ENCODE measurements around the gene LINC01488.
A peak's percentile ranks its signal among the peaks of the same experiment; 100 is the strongest.

Gene LINC01488

DNA sequence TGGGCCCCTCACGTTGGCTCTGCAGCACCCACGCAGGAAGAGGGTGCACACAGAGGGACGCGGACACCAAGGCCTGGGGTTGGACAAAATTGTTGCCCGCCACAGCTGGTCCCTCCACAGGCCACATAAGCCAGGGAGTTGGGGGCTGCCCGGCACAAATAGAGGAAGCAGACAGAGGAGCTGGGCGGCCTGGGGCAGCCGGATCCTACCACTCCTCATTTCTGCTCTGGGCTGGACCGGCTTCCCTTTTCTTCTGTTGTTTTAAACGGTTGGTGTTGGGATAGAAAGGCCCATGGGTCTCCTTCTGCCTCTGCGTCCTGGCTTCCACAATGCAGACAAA is 36.4 kb upstream of the LINC01488 start:
- peak; percentile 70 to 82 (median 82) for DNase-seq

DNA sequence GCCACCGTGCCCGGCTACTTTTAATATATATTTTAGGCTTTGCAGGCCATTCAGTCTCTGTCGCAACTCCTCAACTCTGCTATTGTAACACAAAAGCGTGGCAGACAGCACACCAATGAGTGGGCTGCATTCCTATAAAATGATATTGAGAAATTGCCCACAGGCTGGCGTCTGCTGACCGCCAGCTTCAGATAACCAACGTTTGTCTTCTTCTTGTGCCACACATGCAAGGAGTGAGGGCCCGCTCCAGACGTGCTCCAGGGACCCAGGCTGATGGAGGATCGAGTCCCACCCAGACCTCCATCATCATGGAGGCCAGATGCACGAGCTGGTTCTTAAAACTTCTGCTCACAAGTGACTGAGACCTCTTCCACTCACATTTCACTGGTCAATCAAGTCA is 35.4 kb upstream of the LINC01488 start:
- peak; percentile 80 to 91 (median 84) for DNase-seq

DNA sequence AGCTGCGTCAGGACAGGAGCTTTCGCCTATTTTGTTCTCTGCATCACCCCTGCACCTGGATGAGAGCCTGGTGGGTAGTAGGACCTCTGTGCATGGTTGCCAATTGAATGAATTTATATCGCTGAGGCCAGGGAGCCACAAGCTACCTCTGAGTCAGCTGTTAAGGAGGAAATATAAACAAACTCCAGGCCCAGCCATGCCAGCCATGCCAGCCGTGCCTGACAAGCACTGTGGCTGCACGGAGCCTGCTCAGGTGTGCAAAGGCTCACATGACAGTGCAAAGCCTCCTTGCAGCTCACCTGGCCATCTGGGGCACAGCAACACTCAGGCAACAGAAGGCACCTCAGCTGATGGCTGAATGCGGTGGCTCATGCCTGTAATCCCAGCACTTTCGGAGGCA is 33.7 kb upstream of the LINC01488 start:
- no peak for DNase-seq

DNA sequence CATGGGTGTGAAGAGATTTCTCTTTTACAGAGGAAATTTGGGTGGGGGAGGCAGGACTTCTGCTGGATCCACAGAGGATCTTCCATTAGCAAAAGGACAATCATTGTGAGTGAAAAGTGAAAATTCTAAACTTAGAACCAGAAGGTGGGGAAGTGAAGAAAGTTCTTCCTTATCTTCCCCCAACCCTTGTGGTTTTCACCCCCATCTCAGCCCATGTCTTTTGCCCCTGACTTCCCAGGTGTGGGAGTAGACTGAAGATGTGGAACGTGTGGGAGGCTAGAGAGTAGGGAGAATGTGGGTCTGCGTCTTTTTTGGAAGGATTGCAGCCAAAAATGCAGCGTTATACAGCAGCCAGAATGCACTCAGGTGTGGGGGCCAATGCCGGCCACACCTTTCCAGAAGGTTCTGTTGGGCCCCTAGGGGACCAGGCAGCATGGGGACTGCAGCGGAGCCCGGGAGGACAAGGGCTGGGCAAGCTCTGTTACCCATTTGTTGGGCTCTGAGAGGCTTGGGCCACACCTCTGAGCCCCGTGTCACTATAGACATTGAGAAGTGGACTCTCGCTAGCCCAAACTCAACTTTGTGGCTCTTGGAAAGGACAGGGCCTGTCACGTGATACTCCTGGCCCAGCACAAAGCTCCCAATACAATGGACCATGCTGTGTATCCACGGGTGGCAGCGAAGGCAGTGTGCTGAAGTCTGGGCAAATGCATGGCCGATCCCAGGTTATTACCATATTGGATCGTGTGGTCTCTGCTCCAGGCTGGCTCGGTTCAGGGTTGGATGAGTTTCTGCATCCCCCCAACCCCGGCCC is 32.8 kb upstream of the LINC01488 start:
- peak in 1 of 4 experiments; percentile 43 for DNase-seq

DNA sequence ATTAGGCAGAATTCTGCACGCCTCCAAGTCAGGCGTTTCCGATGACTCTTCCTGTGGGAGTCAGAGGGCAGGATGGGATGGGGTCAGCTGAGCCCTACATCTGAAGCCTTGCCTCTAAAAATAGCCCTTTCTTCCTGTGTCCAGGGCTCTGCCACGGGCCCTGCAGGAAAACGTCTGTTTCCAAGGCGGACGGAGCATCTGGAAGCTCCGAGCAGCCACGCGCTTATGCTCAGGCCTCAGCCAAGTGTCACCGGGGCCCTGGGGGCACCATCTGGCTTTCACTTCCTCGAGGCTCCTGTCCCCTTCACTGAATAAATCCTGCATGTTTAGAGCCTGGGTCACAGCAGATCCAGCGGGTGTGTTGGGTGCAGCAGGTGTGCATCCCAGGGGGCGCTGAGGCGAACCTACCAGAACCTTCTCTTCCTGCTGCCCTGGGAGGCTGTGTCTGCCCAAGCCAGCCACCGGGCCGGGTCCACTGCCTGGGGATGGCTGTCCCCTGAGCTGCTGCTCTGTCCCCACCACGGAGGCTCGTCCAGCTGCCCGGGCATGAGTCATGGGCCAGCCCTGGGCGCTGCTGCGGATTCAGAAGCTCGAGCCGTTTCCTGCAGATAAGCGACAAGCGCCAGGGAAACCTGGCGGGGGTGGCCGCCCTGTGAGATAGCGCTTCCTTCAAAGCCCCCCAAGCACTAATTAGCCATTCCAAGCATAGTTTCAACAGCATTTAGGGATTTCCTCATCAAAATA is 32.0 kb upstream of the LINC01488 start:
- DNase-seq, result peak; percentile 54 to 79 (median 76)

DNA sequence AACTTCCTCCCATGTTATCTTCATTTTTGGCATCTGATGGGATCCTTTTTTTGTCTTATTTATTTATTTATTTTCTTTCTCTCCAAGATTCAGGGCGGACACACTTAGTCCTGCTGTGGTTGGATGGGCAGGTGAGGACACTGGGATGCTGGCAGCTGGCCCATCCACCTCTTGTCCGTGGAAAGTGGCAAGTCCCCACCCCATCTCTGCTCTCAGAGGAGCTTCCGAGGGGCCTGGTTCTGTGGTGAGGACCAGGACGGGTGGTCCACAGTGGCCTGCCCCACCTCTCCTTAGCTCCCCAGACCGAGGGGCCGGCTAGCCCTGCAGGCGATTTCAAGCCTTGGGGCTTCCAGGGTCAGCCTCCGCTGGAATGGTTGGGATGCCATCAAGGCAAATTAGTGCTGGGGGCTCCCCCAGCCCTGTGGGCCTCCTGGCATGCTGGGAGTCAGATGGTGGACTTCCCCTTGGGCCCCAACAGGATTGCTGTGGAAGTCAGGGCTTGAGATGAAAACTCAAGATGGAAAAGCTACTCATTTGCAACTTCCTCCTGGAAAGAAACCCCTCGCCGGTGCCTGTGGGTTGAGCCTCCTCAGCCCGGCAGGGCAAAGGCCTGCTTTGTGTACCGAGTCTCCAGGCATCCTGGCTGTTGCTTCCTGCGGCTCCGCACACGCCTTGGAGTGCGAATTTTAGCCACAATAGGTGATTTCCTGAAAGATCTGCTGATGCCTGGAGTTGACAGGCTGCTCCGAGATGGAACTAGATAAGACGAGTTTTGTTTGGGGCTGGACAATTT is 31.2 kb upstream of the LINC01488 start:
- DNase-seq, result peak in 3 of 4 experiments; percentile 34 to 44 (median 36)

DNA sequence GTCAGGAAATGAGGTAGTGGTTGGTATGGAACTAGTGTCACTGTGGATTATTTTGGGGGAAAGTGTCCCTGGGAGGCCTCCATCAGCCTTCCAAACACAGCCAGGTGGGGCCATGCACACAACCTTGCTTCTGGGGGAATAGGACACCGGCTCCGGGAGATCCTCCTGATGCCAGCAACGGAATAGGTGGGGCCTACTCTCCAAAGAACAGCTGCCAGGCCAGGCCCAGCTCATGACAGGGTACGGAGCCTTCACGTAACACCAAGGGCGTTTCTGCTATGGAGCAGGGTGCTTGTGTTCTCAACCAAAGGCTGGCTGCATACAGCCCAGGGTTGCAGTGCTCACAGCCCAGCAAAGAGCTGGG is 30.6 kb upstream of the LINC01488 start:
- no peak for DNase-seq

DNA sequence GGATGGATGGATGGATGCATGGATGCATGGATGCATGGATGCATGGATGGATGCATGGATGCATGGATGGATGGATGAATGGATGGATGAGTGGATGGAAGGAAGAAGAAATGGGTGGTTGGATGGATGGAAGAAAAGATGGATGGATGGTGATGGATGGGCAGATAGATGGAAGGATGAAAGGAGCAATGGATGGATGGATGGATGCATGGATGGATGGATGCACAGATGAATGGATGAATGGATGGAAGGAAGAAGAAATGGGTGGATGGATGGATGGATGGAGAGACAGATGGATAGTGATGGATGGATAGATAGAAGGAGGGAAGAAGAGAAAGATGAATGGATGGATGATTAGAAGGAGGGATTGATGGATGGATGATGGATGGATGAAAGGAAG is 30.2 kb upstream of the LINC01488 start:
- DNase-seq, result no peak

DNA sequence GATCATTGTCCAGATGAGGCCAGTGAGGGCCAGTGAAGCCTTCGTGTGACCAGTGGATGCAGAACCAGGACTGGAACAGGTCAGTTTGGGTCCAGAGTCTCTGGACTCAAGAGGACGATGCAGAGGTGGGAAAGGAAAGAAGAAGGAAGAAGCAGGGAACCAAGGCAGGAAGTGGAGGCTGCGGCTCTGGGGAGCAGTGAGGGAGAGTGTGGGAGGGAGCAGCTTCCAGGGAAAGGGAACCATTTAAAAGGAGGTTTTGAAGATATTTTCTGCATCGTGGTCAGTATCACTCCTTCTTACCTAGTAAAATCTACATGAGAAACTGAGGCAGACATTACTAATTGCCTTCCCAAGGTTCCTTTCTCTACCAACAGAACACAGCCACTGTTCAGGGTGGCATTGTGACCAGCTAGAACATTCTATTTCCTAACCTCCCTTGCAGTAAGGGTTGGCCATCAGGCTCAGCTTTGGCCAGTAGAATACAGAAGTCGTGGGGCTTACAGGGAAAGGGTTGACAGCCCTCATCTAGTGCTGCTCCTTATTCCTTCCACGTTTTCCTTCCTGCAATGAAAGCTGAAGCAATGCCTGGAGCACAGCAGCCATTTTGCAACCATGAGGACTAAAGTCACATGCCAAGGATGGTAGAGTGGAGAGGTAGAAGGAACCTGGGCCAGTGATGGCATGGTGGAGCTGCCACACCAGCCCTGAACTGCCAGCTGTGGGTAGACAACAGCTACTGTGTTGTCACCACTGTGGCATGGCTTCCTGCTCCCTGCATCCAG is 29.1 kb upstream of the LINC01488 start:
- peak in 3 of 4 experiments; percentile 46 to 62 (median 51) for DNase-seq

DNA sequence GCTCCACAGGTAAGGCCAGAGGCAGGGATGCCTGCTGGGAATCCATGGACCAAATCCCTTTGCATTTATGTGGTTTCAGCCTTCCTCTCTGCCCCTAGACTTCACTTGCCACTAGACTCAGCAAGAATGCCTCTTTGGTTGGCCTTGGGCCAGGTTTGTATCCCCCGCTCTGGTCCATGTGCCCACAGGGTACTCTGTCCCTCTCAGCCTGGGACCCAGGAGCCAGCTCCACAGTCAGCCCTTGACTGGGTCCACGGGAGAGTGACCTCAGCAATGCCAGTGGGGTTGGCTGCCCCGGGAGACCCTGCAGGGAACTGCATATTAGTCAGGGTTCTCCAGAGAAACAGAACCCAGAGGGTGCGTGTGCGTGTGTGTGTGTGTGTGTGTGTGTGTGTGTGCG is 28.3 kb upstream of the LINC01488 start:
- no peak for DNase-seq

DNA sequence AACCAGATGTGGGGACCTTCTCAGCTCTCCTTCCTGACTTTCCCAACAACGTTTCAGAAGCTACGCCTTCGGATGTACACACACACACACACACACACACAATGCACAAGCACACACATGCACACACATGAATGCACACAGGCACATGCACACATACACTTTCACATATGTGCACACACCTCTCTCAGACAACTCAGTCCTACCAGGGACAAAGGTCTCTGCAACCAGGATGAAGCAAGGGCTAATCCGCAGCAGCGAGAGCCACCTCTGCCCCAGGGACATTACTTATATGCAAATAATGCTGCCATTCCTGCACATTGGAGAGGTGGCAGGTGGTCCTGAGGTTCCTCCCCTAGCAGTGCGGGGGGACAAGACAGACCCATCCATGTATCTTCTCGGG is 27.4 kb upstream of the LINC01488 start:
- DNase-seq, result no peak

DNA sequence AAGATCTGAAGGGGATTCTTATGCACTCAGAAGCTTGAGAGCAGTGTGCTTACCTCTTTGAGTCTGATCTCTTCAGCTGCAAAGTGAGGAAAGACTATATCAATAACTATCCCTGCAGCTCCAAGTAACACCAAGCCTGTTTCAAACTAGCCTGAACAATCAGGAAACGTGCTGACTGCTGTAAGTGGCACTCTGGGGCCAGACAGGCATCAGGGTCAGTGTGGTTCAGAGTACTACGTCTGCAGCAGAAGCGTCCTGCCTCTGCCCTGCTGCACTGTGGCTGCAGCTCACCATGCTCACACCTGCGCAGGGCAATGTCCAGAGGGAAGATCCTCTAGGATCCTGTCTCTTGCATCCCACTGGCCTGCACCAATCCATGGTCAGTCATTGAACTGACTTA is 25.5 kb upstream of the LINC01488 start:
- no peak for DNase-seq

DNA sequence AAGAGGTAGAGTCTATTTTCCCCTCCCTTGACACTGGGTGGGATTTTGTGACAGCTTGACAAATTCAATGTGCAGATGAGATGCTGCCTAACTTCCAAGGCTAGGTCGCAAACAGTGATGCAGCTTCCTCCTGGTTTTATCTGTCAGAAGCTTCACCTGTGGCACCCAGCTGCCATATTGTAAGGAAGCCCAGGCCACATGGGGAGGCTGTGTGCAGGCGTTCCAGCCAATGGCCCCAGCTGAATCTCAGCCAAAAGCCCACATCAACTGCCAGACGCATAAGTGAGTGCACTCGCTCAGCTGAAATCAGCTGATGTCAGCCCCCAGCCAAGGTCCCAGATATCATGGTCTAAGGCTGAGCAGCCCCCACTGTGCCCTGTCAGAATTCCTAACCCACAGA is 24.8 kb upstream of the LINC01488 start:
- DNase-seq, result no peak

DNA sequence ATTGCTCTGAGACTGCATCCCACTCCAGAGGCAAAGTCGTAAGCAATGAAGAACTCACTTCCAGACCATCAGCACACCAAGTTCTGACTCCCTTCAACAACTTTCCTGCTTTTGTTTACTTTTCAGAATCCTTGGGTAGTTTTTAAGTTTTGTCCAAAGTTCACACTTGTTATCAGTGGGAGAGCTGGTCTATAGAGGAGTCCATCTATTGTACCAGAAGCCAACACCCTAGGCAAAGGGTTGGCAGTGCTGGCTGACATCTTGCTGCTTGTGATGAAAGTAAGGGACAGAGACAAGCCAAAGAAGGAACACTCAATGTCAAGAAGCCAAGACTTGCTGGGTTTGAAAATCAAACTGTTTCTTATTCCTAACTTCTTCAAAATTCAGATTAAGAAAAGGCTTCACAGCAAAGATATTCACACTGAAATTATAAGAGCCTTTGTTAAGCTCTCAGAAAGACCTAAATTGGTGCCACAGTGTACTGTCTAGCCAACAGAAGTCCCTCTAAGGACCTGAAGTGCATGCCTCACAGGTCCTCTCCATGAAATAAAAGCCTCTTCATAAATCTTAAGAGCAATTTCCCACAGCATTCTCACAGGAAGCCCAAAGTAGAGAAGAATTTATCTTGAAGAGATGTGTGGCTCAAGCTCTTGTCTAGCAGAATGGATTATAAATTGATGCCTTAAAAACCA is 21.5 kb upstream of the LINC01488 start:
- DNase-seq, result no peak

DNA sequence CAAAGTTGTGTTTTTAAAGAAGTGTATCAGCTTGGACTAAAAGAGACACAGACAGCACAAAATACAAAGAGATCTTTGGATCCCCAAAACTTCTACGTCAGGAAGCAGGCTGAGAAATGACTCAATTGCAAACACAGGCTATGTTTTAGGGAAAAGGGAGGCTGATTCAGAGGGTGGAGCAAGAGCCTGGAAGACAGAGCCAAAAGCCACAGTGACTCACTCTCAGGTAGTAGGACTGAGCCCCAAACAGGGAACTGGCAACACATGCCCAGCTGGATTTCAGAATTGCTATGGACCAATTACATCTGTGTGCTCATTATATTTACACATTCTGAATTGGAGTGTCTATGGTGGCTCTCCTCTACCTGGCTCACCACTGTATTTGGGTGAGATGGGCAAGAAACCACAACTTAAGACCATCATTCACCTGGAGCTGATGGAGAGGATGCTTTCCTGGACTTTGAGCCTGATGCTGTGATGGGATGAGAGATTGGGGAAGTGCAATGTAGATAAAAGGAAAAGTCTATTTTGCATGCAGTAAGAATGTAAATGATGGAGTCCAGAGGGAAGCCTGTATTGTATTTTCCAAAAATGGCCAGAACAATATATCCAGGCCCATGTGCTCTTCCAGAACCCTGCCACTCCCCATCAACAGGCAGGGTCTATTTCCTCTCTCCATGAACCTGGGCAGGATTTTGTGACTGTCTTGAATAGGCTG is 20.8 kb upstream of the LINC01488 start:
- peak in 3 of 4 experiments; percentile 42 to 60 (median 51) for DNase-seq

DNA sequence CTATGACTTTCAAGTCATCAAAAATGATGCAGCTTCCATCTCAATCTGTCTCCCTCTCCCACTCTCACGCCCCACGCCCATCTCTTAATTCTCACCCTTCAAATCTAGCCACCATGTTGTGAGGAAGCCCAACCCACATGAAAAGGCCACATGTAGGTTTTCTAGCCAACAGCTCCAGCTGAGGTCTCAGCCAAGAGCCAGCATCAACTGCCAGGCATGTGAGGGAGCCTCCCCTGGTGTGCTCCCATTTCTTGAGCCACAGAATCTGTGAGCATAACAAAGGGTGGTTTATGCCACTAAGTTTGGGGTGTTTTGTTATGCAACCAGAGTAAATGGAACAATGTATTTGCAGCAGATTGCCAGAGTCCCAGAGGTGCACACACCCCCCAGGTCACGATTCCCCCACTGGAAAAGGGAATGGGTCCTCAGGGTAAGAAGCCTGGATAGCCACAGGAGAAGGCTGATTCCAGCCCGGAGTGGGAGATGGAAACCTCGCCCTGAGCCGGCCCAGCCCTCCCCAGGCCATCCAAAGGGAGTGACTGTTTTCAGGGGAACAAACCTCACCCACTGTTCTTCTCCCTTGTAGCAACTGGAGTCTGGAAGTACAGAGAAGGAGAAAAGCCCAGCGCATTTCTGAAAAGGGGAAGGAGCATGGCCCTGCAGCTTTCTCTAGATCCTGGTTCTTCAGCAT is 20.0 kb upstream of the LINC01488 start:
- no peak for DNase-seq

DNA sequence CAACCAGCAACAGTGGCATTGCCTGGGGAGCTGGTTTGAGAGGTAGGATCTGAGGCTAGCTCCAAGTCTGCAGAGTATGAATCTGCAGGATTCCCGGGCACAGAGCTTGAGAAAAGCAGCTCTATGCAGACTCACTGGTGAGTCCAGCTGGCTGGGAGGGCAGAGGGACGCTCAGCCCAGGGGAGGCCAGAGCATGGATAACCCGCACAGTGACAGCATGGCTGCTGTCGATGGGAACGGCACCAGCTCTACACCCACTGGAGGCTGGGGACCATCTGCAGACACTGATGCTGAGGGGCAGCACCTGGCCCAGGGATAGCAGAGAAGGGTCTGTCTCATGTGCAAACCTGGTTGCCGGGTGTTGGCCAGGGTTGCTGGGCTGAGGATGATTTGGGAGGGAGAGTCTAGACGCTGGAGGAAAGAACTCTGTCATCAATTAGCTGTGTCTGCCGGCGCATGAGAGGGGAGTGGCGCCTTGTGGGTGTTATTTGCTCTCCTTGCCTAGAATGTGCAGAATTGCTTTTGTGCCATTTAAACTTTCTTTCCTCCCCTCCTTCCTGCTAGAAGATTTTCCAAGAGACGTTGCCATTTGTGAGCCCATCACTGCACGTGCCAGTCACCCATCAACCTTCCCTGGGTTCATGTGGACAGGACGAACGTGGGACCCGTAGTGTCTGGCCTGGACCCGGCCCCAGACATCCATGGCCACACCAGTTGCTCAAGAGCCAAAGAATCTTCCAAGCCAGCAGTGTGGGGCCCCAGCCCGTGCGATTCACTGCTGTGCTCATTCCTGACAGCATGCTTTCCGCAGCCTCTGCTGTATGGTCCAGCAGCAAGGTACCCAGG is 19.1 kb upstream of the LINC01488 start:
- DNase-seq, result no peak

DNA sequence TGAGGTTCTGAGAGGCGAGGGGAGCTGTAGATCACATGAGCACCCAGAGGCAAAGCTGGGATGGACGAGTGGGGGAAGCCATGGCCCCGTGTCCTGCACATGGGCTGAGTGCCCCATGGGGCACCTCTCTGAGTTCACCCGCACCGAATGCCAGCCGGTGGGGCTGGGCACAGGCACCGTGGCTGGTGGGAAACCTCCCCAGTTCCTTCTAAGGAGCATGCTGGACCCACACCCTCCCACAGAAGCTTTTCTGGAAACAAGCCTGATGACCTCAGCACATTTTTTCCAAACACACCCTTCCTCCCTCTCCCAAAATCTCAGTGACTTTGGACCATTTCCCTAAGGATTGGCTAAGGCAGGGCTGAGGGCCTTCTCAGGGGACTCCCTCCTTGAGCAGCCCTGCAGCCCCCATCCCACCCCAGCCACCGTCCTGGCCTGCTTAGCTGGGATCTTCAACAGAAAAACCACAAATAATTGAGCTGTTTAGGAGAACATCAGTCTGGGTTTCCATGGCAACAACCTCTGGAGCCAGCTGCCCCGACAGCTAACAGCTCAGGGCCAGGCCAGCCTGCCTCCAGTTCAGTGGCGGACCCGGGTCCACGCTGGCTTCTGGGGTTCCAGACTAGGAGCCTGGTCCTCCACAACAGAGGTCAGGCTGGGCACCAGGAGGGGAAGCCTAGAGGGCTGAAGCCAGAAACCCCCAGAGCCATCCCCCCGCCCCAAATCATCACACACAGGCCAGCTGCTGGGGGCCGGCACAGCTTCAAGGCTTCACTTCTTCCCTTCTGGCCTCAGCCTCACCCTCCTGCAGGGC is 18.1 kb upstream of the LINC01488 start:
- peak in 2 of 4 experiments; percentile 23 to 24 for DNase-seq

Measured in suppressor macrophage (primary cell).